HepG2 (cell line): ENCODE results near the gene POLR1E.

ENCODE experiments used
- NKX3-1 ChIP-seq: sonication (generic); formaldehyde crosslinking; IDR thresholded peaks from 2 replicates; pipeline ENCODE4 v1.5.0; 2020; ENCODE audit warnings: missing genetic modification reagents
- TF ChIP-seq, protein P1 (sequence below): IDR thresholded peaks from 2 replicates; pipeline ENCODE4 v1.6.1; 2016; ENCODE audit warnings: missing compliant biosample characterization, missing genetic modification reagents, borderline replicate concordance

DNA sequence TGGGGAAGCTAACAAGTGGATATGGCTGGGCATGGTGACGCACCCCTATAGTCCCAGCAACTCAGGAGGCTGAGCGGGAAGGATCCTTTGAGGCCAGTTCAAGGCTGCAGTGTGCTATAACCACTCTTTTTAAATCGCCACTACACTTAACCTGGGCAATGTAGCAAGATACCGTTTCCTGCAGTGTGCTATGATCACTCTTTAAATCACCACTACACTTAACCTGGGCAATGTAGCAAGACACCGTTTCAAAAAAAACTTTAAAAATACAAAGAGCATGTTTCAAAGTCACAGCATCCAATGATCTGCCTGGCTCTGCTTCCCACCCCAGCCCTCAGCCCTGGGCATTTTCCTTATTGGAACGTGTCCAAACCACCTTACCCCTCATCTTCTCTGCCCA lies 48.7 kb upstream of the POLR1E start:
- no peak for TF ChIP-seq NKX3-1 (CRISPR knock-in tag)
- TF ChIP-seq, protein P1, sequence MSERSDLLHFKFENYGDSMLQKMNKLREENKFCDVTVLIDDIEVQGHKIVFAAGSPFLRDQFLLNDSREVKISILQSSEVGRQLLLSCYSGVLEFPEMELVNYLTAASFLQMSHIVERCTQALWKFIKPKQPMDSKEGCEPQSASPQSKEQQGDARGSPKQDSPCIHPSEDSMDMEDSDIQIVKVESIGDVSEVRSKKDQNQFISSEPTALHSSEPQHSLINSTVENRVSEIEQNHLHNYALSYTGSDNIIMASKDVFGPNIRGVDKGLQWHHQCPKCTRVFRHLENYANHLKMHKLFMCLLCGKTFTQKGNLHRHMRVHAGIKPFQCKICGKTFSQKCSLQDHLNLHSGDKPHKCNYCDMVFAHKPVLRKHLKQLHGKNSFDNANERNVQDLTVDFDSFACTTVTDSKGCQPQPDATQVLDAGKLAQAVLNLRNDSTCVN (CRISPR knock-in tag): no peak
